GM12878 (cell line): Measurements from ENCODE around the gene SNX32. TPM values are rescaled to one million over a fixed set of nuclear protein-coding genes. Genes with fewer than 3 reads are reported as not detected.
A peak's percentile ranks its signal among the peaks of the same experiment; 100 is the strongest.

ENCODE experiments used
- ATAC-seq: fragments of 200-7000 bp; cut with Tn5 transposase; 3 replicates; pipeline ENCODE4 v1.9.1; 2020; ENCODE audit warnings: mild to moderate bottlenecking, moderate library complexity
- BruUV-seq: library from RNA; stranded (reverse); fragments of 400-500 nt; replicated peaks from 2 replicates; lab custom pipeline; 2021; lab: Mats Ljungman, UMichigan
- CTCF ChIA-PET: fragments of 300-600 bp; sonication (Branson Sonifier 250); formaldehyde crosslinking; extraction: SDS; loops from one replicate; lab custom pipeline; 2021; ENCODE audit warnings: inconsistent platforms; lab: Yijun Ruan, JAX
- POLR2A ChIA-PET: fragments of 350-600 bp; formaldehyde crosslinking; extraction: SDS; loops from one replicate; lab custom pipeline; 2021; ENCODE audit warnings: inconsistent platforms; lab: Charles Lee
- RAD21 ChIA-PET: fragments of 300-600 bp; sonication (Branson Sonifier 250); formaldehyde crosslinking; loops from one replicate; lab custom pipeline; 2023; ENCODE audit warnings: antibody characterized with exemption; ENCODE audit not compliant: unreplicated experiment; lab: Charles Lee
- SMC1A ChIA-PET: fragments of 300-600 bp; sonication (Branson Sonifier 250); formaldehyde crosslinking; loops from one replicate; lab custom pipeline; 2023; ENCODE audit not compliant: unreplicated experiment, uncharacterized antibody; lab: Charles Lee
- DNase-seq: peaks from one replicate; pipeline ENCODE4 v3.0.0-alpha.2; 2011; ENCODE audit warnings: low read depth, low spot score
- FAIRE-seq: peaks from 3 replicates; lab custom pipeline; 2011; peaks lifted over from hg19 to GRCh38; lab: Jason Lieb, UNC
- H2AFZ ChIP-seq: 2 replicates; pipeline ENCODE4 v1.6.0; 2011; ENCODE audit warnings: low read depth, low read length, control low read depth; ENCODE audit not compliant: control insufficient read depth
- H3K27ac ChIP-seq: 2 replicates; pipeline ENCODE4 v1.5.1; 2011; ENCODE audit warnings: control low read depth; ENCODE audit not compliant: control insufficient read depth, insufficient read depth
- H3K27me3 ChIP-seq, 2 experiments: replicated peaks in 1 of 2; 2 replicates each; pipeline versions ENCODE4 v1.6.0 to v1.6.1; 2011; ENCODE audit warnings: low read length in 1 of 2; ENCODE audit not compliant: control insufficient read depth in 2 of 2, insufficient read depth in 2 of 2
- H3K36me3 ChIP-seq, 2 experiments: 2 replicates each; pipeline ENCODE4 v1.5.1; 2011; ENCODE audit warnings: low read length in 1 of 2; ENCODE audit not compliant: control insufficient read depth in 2 of 2, insufficient read depth in 2 of 2
- H3K4me1 ChIP-seq: 2 replicates; pipeline ENCODE4 v1.6.1; 2011; ENCODE audit warnings: mild to moderate bottlenecking, low read length, moderate library complexity, mixed read lengths; ENCODE audit not compliant: control insufficient read depth, insufficient read depth
- H3K4me2 ChIP-seq: 2 replicates; pipeline ENCODE4 v1.6.0; 2011; ENCODE audit warnings: control low read depth; ENCODE audit not compliant: control insufficient read depth, insufficient read depth
- H3K4me3 ChIP-seq: fragments of 200-600 bp; sonication (generic); 2 replicates; pipeline ENCODE4 v1.5.1; 2016
- H3K79me2 ChIP-seq: 2 replicates; pipeline ENCODE4 v1.6.0; 2011; ENCODE audit warnings: low read length; ENCODE audit not compliant: control insufficient read depth, insufficient read depth
- H3K9ac ChIP-seq: 2 replicates; pipeline ENCODE4 v1.8.0; 2011; ENCODE audit warnings: low read length, control low read depth, mixed read lengths; ENCODE audit not compliant: control insufficient read depth, insufficient read depth
- H3K9me3 ChIP-seq: replicated peaks from 3 replicates; pipeline ENCODE4 v1.5.1; 2011; ENCODE audit warnings: mild to moderate bottlenecking, low read length; ENCODE audit not compliant: control insufficient read depth, insufficient read depth
- H4K20me1 ChIP-seq: 2 replicates; pipeline ENCODE4 v1.6.0; 2011; ENCODE audit not compliant: control insufficient read depth, insufficient read depth
- PKNOX1 ChIP-seq: fragments of 450-650 bp; IDR thresholded peaks from 2 replicates; pipeline ENCODE4 v1.6.1; 2016; ENCODE audit warnings: mild to moderate bottlenecking
- POLR2AphosphoS2 ChIP-seq: IDR thresholded peaks from 2 replicates; pipeline ENCODE4 v1.6.1; 2011; ENCODE audit warnings: low read depth, mild to moderate bottlenecking, low read length, improper control_type of control experiment, moderate library complexity
- POLR2AphosphoS5 ChIP-seq: IDR thresholded peaks from 2 replicates; pipeline ENCODE4 v1.6.1; 2011; ENCODE audit warnings: mild to moderate bottlenecking, low read length, inconsistent platforms
- WGBS: methylation state at CpG from one replicate; pipeline ENCODE4 v1.1.6; 2016; ENCODE audit warnings: low lambda C conversion rate; ENCODE audit not compliant: insufficient replicate concordance, insufficient coverage; ENCODE audit errors: missing lambda C conversion rate; 5-methylcytosine and 5-hydroxymethylcytosine counted together
- in situ Hi-C: fragments of 300-500 bp; cut with MboI; formaldehyde crosslinking; loops from 9 replicates; pipeline ENCODE4 v1.14.3; 2018; ENCODE audit warnings: mixed read lengths
- intact Hi-C: fragments of 100-400 bp; cut with micrococcal nuclease; formaldehyde crosslinking; loops from one replicate; pipeline ENCODE4 v1.14.2; 2022; ENCODE audit not compliant: unreplicated experiment
- polyA plus RNA-seq, 11 experiments: library from polyadenylated mRNA; depleted of rRNA in 4 of 11; unstranded in 6 of 11; stranded (reverse) in 5 of 11; fragments of >200 nt; fragmentation: Nextera tagmentation in 4 of 11; fragmentation: Illumina TruSeq in 1 of 11; extraction: Ambion mirVana in 4 of 11; extraction: Trizol in 1 of 11; gene quantifications; 1 replicate in 1 of 11; 2 replicates in 10 of 11; pipeline versions ENCODE4 v1.2.1 to v1.2.3, GENCODE V29; 2011 to 2016; ENCODE audit warnings: inconsistent platforms in 2 of 11, missing spikeins in 2 of 11, low read depth in 1 of 11
- total RNA-seq, 4 experiments: library from RNA; depleted of rRNA in 3 of 4; stranded (reverse); fragments of >200 nt in 3 of 4; fragmentation: Illumina TruSeq in 1 of 4; extraction: Trizol in 1 of 4; gene quantifications; 2 replicates each; pipeline versions ENCODE4 v1.2.1 to v1.2.3, GENCODE V29; 2013 to 2021

Gene SNX32
- total and polyA plus RNA-seq, 10 of the 15 experiments (the other 5 are each of a cell fraction or from before 2014, with no cell fraction given): 0.04 to 1.5 (median 0.11) TPM; not detected in 1

- no TSS peak for BruUV-seq
- H2AFZ ChIP-seq: no peak overlapping the region
- in situ Hi-C loops: no loop called here
- no peaks in the 10 kb centered on the region for H3K36me3 ChIP-seq
- peaks cover 27% of the 10 kb centered on the region for H3K4me1 ChIP-seq
- SMC1A ChIA-PET: interaction anchor here (1.1 to 6.7 kb wide), 5 partner anchors 9 to 96 kb away, joined by 3 to 52 read pairs (median 12); partner anchors contain the start of genes CFL1 and MUS81
- WGBS: 13% methylated on average over 10 of the region's 10 CpGs
- FAIRE-seq (no peak), ATAC-seq (no peak), DNase-seq (no peak)
- H3K27ac ChIP-seq: 0 out of 2 replicates have a peak overlapping the region, but pooled peaks have one; percentile 22
- POLR2A ChIA-PET: interaction anchor here (1.2 to 7.4 kb wide), 8 partner anchors 9 to 80 kb away, joined by 3 to 155 read pairs (median 3); partner anchors contain the start of genes CFL1, FOSL1, MUS81 and SART1
- H3K4me2 ChIP-seq: peak overlapping the region; percentile 99
- RAD21 ChIA-PET: interaction anchor here (1.3 to 8.0 kb wide), 5 partner anchors 8 to 70 kb away, joined by 4 to 76 read pairs (median 18); partner anchors contain the start of genes C11orf68, CFL1, FOSL1 and MUS81
- peak overlapping the region; percentile 94 for H3K9ac ChIP-seq
- H3K79me2 ChIP-seq: peaks cover 49% of the 10 kb centered on the region
- no peaks in the 10 kb centered on the region for H3K27me3 ChIP-seq
- H4K20me1 ChIP-seq: no peaks in the 10 kb centered on the region
- H3K4me3 ChIP-seq: peak overlapping the region; percentile 98
- intact Hi-C loops: loop anchor here (5.0 to 10.0 kb wide), 2 partner anchors 35 to 242 kb away; no protein-coding TSS in a partner anchor
- TF ChIP-seq PKNOX1 (no peak), POLR2AphosphoS5 (peak; percentile 26; the same call in 1 of the 2 replicates), POLR2AphosphoS2 (peak; percentile 74)
- no peaks in the 10 kb centered on the region for H3K9me3 ChIP-seq
- CTCF ChIA-PET: interaction anchor here (0.8 to 9.2 kb wide), 12 partner anchors 8 to 181 kb away, joined by 3 to 146 read pairs (median 4); partner anchors contain the start of genes BANF1, CFL1, EIF1AD and MUS81
Observed at GRCh38 chr11:65892661-65893317, 59.0 kb downstream of the SNX32 start.
